ENCODE data around the gene CRYM. TPM values are rescaled to one million over a fixed set of nuclear protein-coding genes. Genes with fewer than 3 reads are reported as not detected.

The CRYM gene
- total and polyA plus RNA-seq, 7 donors, result 1.6 to 24.7 (median 6.1) TPM

- intact Hi-C loops (cut with DNase I), result no loop called here
- no peak for TF ChIP-seq POLR2AphosphoS5 (IDR thresholded peaks at IDR 0.05)
- TF ChIP-seq EP300 (IDR thresholded peaks at IDR 0.05), result no peak
- TF ChIP-seq, protein P1, sequence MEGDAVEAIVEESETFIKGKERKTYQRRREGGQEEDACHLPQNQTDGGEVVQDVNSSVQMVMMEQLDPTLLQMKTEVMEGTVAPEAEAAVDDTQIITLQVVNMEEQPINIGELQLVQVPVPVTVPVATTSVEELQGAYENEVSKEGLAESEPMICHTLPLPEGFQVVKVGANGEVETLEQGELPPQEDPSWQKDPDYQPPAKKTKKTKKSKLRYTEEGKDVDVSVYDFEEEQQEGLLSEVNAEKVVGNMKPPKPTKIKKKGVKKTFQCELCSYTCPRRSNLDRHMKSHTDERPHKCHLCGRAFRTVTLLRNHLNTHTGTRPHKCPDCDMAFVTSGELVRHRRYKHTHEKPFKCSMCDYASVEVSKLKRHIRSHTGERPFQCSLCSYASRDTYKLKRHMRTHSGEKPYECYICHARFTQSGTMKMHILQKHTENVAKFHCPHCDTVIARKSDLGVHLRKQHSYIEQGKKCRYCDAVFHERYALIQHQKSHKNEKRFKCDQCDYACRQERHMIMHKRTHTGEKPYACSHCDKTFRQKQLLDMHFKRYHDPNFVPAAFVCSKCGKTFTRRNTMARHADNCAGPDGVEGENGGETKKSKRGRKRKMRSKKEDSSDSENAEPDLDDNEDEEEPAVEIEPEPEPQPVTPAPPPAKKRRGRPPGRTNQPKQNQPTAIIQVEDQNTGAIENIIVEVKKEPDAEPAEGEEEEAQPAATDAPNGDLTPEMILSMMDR (IDR thresholded peaks at IDR 0.05), result no peak
- TF ChIP-seq POLR2A (IDR thresholded peaks at IDR 0.05), result no peak
- Histone ChIP-seq H3K36me3 (no peaks in the 10 kb centered on the region), H3K9me3 (no peaks in the 10 kb centered on the region), H3K27me3 (peaks cover 0 to 6% (median 0%) of the 10 kb centered on the region in 3 donors), H3K4me3 (no peak overlapping the region), H3K4me1 (no peaks in the 10 kb centered on the region), H3K27ac (no peak overlapping the region)
- WGBS, 2 donors, result 14 to 57% methylated on average over 4 of the region's 4 CpGs
- no peak for DNase-seq
Observed at GRCh38 chr16:21222495-21223337, 55.4 kb downstream of the CRYM start.

DNA sequence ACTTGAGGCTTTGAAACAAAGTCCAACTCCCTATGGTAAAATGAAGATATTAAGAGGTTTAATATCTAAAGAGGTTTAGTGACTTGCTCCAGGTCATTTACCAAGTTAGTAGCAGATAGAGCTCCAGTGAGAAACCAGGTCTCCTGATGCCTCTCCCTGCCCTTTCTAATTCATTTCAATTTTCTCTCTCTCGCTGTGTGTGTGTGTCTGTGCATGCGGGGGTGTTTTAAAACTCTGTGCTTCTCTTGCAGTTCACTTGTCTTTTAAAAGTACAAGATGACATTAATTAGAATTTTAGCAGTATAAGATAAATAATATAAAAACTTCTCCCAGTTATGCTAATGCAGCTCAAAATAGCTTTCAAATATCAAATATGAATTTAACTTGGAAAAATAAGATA is 58.5 kb downstream of the CRYM start:
- no peak for DNase-seq
- no peaks in the 10 kb centered on the region for H3K4me1 ChIP-seq
- TF ChIP-seq POLR2AphosphoS5 (IDR thresholded peaks at IDR 0.05) (no peak), EP300 (IDR thresholded peaks at IDR 0.05) (no peak), POLR2A (IDR thresholded peaks at IDR 0.05) (no peak)
- TF ChIP-seq, protein P1 (IDR thresholded peaks at IDR 0.05), result no peak
- WGBS, 2 donors, result 93 to 97% methylated on average over 2 of the region's 2 CpGs
- no peaks in the 10 kb centered on the region for H3K36me3 ChIP-seq
- H3K27ac ChIP-seq, result no peak overlapping the region
- H3K27me3 ChIP-seq, result peaks cover 0 to 6% (median 0%) of the 10 kb centered on the region in 3 donors
- no peaks in the 10 kb centered on the region for H3K9me3 ChIP-seq
- intact Hi-C loops (cut with DNase I), result no loop called here
- H3K4me3 ChIP-seq, result no peak overlapping the region

DNA sequence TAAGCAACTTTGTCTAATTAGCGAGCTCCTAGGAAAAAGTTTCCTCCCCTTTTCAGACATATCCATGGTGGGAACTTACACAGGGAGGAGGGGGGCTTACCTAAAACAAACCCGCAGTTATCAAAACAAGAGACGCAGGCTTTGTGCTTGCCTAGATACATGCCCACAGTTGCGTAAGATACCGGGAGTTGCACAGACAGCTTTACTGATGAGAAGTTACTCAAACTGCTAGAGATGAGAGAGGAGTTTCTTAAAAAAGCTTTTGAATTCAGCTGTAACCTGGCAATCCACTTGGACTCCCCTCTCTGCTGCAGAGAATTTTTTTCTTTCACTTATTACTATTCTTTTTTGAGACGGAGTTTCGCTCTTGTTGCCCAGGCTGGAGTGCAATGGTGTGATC is 59.9 kb downstream of the CRYM start:
- no peaks in the 10 kb centered on the region for H3K4me1 ChIP-seq
- H3K9me3 ChIP-seq, result no peaks in the 10 kb centered on the region
- WGBS, 2 donors, result 73 to 84% methylated on average over 7 of the region's 7 CpGs
- no peaks in the 10 kb centered on the region for H3K36me3 ChIP-seq
- no peak overlapping the region for H3K4me3 ChIP-seq
- no peak for TF ChIP-seq POLR2A (IDR thresholded peaks at IDR 0.05)
- TF ChIP-seq, protein P1 (IDR thresholded peaks at IDR 0.05), result no peak
- H3K27me3 ChIP-seq, result peaks cover 0 to 6% (median 0%) of the 10 kb centered on the region in 3 donors
- no peak overlapping the region for H3K27ac ChIP-seq
- intact Hi-C loops (cut with DNase I), result no loop called here
- no peak for DNase-seq

GRCh38 chr16:21217121-21217520 is 61.0 kb downstream of the CRYM start:
- 79 to 93% methylated on average over 2 of the region's 2 CpGs for WGBS, 2 donors

More at GRCh38 chr16:21217121-21217520, 61.0 kb downstream of the CRYM start:
- no peak for DNase-seq
- Histone ChIP-seq H3K27me3 (peaks cover 0 to 6% (median 0%) of the 10 kb centered on the region in 3 donors), H3K4me3 (no peak overlapping the region), H3K4me1 (no peaks in the 10 kb centered on the region), H3K9me3 (no peaks in the 10 kb centered on the region), H3K27ac (no peak overlapping the region), H3K36me3 (no peaks in the 10 kb centered on the region)
- intact Hi-C loops (cut with DNase I), result no loop called here
- TF ChIP-seq POLR2A (IDR thresholded peaks at IDR 0.05), result no peak
- no peak for TF ChIP-seq POLR2AphosphoS5 (IDR thresholded peaks at IDR 0.05)
- TF ChIP-seq, protein P1 (IDR thresholded peaks at IDR 0.05), result no peak

Data from sigmoid colon (tissue), 7 donors.